Esophagus squamous epithelium (tissue), 4 donors: Measurements from ENCODE around the gene UMOD.

Experiments used
- POLR2A ChIP-seq, 4 donors: fragments of 450-650 bp; IDR thresholded peaks; one replicate each; pipeline ENCODE4 v1.6.1; 2017; ENCODE audit warnings: antibody characterized with exemption in 4 of 4, mild to moderate bottlenecking in 4 of 4, moderate library complexity in 3 of 4
- TF ChIP-seq, protein P1 (sequence below), 6 experiments: fragments of 450-650 bp in 4 of 6; fragments of 200-600 bp in 2 of 6; sonication (generic) in 2 of 6; IDR thresholded peaks; one replicate each; pipeline ENCODE4 v1.5.1; 2016 to 2019; ENCODE audit warnings: antibody characterized with exemption in 6 of 6, mild to moderate bottlenecking in 4 of 6, moderate library complexity in 4 of 6

DNA sequence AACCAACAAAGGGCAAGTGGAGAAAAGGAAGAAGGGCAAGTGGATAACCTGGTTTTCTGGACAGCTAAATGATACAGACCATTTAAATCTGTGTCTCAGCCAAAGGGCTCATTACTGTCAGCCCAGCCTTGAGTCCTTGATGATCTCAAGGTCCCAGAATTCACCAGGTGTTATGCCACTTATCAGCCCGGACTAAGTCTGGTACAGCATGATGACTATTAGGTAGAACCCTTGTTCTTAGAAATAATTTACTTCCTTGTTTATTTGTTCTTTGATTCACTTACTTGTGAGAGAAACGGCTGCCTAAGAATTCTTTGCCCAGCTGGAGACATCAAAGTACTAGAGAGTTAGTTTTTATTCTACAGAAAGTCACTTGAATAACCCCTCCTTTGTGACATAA, 48.6 kb upstream of the UMOD start:
- TF ChIP-seq, protein P1, sequence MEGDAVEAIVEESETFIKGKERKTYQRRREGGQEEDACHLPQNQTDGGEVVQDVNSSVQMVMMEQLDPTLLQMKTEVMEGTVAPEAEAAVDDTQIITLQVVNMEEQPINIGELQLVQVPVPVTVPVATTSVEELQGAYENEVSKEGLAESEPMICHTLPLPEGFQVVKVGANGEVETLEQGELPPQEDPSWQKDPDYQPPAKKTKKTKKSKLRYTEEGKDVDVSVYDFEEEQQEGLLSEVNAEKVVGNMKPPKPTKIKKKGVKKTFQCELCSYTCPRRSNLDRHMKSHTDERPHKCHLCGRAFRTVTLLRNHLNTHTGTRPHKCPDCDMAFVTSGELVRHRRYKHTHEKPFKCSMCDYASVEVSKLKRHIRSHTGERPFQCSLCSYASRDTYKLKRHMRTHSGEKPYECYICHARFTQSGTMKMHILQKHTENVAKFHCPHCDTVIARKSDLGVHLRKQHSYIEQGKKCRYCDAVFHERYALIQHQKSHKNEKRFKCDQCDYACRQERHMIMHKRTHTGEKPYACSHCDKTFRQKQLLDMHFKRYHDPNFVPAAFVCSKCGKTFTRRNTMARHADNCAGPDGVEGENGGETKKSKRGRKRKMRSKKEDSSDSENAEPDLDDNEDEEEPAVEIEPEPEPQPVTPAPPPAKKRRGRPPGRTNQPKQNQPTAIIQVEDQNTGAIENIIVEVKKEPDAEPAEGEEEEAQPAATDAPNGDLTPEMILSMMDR (IDR thresholded peaks at IDR 0.05): no peak
- TF ChIP-seq POLR2A (IDR thresholded peaks at IDR 0.05): no peak
